ENCODE measurements around the gene TBKBP1.
A peak's percentile ranks its signal among the peaks of the same experiment; 100 is the strongest.

TBKBP1 gene

GRCh38 chr17:47687328-47687690 lies 6.7 kb upstream of the TBKBP1 start:
- H3K4me3 ChIP-seq (ENCODE audit: low read depth, low read length) = no peak overlapping the region
- H3K4me1 ChIP-seq (ENCODE audit: control insufficient read depth, insufficient read depth, low read length) = no peaks in the 10 kb centered on the region
- TF ChIP-seq ZBTB48 (tag by site-specific recombination; IDR thresholded peaks at IDR 0.05) (no peak), ZNF560 (tag by site-specific recombination; IDR thresholded peaks at IDR 0.05; ENCODE audit: borderline replicate concordance) (no peak), ZBTB8A (tag by site-specific recombination; IDR thresholded peaks at IDR 0.05) (no peak), ZXDB (tag by site-specific recombination; IDR thresholded peaks at IDR 0.05) (no peak), ZNF132 (tag by site-specific recombination; IDR thresholded peaks at IDR 0.05; ENCODE audit: borderline replicate concordance) (no peak), ZNF280D (tag by site-specific recombination; IDR thresholded peaks at IDR 0.05) (no peak), ZNF341 (tag by site-specific recombination; IDR thresholded peaks at IDR 0.05; ENCODE audit: low read depth) (no peak)
- TF ChIP-seq, protein P1, sequence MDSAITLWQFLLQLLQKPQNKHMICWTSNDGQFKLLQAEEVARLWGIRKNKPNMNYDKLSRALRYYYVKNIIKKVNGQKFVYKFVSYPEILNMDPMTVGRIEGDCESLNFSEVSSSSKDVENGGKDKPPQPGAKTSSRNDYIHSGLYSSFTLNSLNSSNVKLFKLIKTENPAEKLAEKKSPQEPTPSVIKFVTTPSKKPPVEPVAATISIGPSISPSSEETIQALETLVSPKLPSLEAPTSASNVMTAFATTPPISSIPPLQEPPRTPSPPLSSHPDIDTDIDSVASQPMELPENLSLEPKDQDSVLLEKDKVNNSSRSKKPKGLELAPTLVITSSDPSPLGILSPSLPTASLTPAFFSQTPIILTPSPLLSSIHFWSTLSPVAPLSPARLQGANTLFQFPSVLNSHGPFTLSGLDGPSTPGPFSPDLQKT (IDR thresholded peaks at IDR 0.05; ENCODE audit: borderline replicate concordance, low read depth, low read length) = no peak
- ChIA-PET CTCF (interaction anchor here (0.5 to 3.2 kb wide), 9 partner anchors 11 to 923 kb away, joined by 3 to 41 read pairs (median 4); no protein-coding TSS in a partner anchor), POLR2A (interaction anchor here (0.5 to 1.8 kb wide), 7 partner anchors 9 to 37 kb away, joined by 4 to 8 read pairs (median 5); partner anchors contain the start of gene KPNB1)
- peaks cover 10 to 46% of the 10 kb centered on the region in 2 experiments for H3K36me3 ChIP-seq (ENCODE audit: control insufficient read depth in 2 of 2, insufficient read depth in 1 of 2, low read length in 2 of 2)
- no peak overlapping the region for H3K27ac ChIP-seq (ENCODE audit: extremely low read depth, low read depth, low read length)
- no peaks in the 10 kb centered on the region for H3K9me3 ChIP-seq (ENCODE audit: control insufficient read depth, insufficient read depth, low read depth, low read length)

DNA sequence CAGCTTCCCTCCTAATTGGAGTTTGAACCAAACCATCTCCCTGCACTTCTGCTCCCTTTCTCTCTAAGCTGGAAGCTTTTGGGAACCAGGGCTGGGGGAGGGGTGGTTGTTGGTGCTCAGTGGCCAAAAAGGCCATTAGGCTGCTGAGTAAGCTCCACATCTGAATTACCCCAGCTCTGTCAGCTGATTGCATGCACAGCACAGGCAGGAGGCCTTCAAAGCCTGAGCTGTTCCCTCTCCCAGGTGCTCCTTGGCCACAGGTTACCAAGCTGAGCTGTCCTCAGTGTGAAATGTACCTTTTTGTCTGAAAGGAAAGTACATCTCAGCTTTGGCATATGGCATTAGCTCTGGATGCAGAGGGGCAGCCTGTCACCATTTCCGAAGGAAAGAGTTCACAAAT lies 6.2 kb upstream of the TBKBP1 start:
- ChIA-PET POLR2A (interaction anchor here (0.5 to 1.8 kb wide), 8 partner anchors 9 to 144 kb away, joined by 3 to 8 read pairs (median 4); partner anchors contain the start of genes KPNB1, LRRC46 and MRPL10), CTCF (interaction anchor here (0.5 to 3.2 kb wide), 9 partner anchors 11 to 922 kb away, joined by 3 to 41 read pairs (median 4); no protein-coding TSS in a partner anchor)
- Histone ChIP-seq H3K4me1 (ENCODE audit: control insufficient read depth, insufficient read depth, low read length) (peaks cover 3% of the 10 kb centered on the region; the same call in 1 of the 2 replicates), H3K27ac (ENCODE audit: extremely low read depth, low read depth, low read length) (no peak overlapping the region), H3K9me3 (ENCODE audit: control insufficient read depth, insufficient read depth, low read depth, low read length) (no peaks in the 10 kb centered on the region), H3K36me3 (ENCODE audit: control insufficient read depth in 2 of 2, insufficient read depth in 1 of 2, low read length in 2 of 2) (peaks cover 5 to 42% of the 10 kb centered on the region in 2 experiments), H3K4me3 (ENCODE audit: low read depth, low read length) (no peak overlapping the region)
- no peak for TF ChIP-seq SCRT2 (tag by site-specific recombination; IDR thresholded peaks at IDR 0.05)
- 0 out of 2 replicates have a peak, but pooled peaks have one; percentile 18 for TF ChIP-seq GLIS1 (tag by site-specific recombination; IDR thresholded peaks at IDR 0.05)
- 0 out of 2 replicates have a peak, but pooled peaks have one; percentile 30 for TF ChIP-seq REST (tag by site-specific recombination; IDR thresholded peaks at IDR 0.05)
- TF ChIP-seq ZNF394 (tag by site-specific recombination; IDR thresholded peaks at IDR 0.05; ENCODE audit: borderline replicate concordance) = peak; percentile 64; the same call in 1 of the 2 replicates
- no peak for TF ChIP-seq ZEB2 (tag by site-specific recombination; IDR thresholded peaks at IDR 0.05)
- TF ChIP-seq ZBTB17 (tag by site-specific recombination; IDR thresholded peaks at IDR 0.05) = peak; percentile 41
